GM21367 (cell line): ENCODE results near the gene OR8B4.
A peak's percentile ranks its signal among the peaks of the same experiment; 100 is the strongest.
"Not testable (repeated sequence)": the region's sequence is repeated elsewhere in the genome, so short reads cannot be mapped to it uniquely, and the experiment has no call there.

Experiments
- ATAC-seq: cut with Tn5 transposase; IDR thresholded peaks from one replicate; pipeline ENCODE4 v1.9.1; 2021; ENCODE audit not compliant: unreplicated experiment

Gene OR8B4

GRCh38 chr11:124409906-124410305, 14.8 kb downstream of the OR8B4 start:
- no peak for ATAC-seq

DNA sequence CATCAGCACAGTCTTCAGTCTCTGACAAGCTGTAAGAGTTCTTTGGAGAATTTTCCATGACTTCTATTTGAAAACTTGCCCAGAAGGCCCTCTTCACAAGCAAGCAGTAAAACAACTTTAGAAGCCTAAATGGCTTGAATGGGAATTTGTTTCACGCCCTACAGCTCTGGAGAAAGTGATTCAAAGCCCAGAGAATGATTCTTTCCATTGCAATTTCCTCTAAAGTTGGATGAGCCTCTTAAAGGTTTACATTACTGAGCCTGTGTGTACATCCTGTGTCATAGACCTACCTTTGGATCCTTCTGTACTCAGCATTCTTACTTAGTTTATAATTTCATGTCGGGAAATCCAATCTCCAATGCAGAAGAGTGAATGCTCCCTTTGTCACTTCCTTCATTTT, 19.1 kb downstream of the OR8B4 start:
- no peak for ATAC-seq

DNA sequence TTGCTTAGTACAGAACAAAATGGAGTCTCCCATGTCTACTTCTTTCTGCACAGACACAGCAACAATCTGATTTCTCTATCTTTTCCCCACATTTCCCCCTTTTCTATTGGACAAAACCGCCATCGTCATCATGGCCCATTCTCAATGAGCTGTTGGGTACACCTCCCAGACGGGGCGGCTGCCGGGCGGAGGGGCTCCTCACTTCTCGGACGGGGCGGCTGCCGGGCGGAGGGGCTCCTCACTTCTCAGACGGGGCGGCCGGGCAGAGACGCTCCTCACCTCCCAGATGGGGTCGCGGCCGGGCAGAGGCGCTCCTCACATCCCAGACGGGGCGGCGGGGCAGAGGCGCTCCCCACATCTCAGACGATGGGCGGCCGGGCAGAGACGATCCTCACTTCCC, 21.5 kb downstream of the OR8B4 start:
- not testable (repeated sequence) for ATAC-seq

GRCh38 chr11:124402326-124402922, 22.2 kb downstream of the OR8B4 start:
- ATAC-seq: peak; percentile 92

DNA sequence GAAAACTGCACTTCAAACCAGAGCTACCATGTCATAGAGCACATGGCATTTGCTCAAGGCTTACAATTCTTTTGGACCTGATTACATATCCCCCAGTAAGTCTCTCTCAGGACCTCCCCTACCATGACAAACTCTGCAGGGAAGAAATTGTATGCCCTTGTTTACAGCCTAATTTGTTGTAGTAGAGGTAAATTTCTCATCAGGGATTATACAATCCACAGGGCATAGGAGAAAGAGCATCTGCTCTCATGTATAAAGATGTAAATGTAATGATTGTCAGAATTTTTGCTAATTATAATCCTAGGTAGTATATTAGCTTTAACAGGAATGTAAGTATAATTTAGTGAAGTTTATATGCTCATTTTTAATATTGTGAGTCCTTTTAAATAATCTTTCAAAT, 25.7 kb downstream of the OR8B4 start, which contains the start of gene OR8B3:
TSS of gene OR8B3 (minus strand) at position 101 of the 400 bp plus-strand sequence. CDS start 1,673 bp downstream, outside the sequence.
- no peak for ATAC-seq

- not testable (repeated sequence) for ATAC-seq
Measured at GRCh38 chr11:124396847-124397246, 27.8 kb downstream of the OR8B4 start.

DNA sequence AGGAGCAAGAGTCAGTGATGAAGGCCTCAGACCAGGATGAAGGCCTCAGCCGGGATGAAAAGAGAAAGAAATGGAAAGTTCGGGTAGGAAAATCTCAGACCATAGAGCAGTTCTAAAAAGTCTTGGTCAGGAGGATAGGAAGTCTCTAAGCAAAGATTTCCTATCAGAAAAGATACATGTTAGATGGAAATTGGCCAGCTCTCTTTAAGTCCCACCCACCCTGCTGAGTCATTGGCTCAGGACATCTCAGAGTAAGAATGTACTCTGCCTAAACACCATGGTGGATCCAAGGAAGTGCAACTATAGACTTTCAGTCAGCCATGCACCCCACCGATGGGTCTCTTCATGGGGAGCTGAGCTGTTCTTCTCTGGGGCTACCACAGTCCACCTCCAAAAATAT, 30.3 kb downstream of the OR8B4 start:
- no peak for ATAC-seq

GRCh38 chr11:124384399-124384798, 40.3 kb downstream of the OR8B4 start, which contains the start of gene OR8B2:
Gene OR8B2, minus strand, starts transcription at chr11:124384499. Its CDS starts 1,156 bp downstream, at chr11:124383343.
- ATAC-seq: no peak

DNA sequence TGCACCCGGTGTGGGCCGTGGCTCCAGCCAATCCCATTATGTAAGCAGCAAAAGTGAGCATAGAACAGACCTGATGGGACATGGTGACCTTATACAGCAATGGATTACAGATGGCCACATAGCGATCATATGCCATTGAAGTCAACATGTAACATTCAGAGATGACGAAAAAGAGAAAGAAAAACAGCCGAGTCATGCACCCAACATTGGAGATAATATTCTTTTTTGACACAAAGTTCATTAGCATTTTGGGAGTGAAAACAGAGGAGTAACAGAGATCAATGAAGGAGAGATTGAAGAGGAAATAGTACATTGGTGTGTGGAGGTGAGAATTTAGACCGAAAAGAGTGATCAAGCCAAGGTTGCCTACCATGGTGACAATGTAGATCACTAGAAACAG, 41.8 kb downstream of the OR8B4 start:
- not testable (repeated sequence) for ATAC-seq

DNA sequence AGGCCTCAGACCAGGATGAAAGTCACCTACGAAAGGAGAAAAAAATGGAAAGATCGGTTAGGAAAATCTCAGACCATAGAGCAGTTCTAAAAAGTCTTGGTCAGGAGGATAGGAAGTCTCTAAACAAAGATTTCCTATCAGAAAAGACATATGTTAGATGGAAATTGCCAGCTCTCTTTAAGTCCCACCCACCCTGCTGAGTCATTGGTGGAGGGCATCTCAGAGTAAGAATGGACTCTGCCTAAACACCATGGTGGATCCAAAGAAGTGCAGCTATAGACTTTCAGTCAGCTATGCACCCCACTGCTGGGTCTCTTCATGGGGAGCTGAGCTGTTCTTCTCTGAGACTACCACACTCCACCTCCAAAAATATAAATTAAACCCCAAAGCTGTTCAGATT, 44.1 kb downstream of the OR8B4 start:
- ATAC-seq: no peak

DNA sequence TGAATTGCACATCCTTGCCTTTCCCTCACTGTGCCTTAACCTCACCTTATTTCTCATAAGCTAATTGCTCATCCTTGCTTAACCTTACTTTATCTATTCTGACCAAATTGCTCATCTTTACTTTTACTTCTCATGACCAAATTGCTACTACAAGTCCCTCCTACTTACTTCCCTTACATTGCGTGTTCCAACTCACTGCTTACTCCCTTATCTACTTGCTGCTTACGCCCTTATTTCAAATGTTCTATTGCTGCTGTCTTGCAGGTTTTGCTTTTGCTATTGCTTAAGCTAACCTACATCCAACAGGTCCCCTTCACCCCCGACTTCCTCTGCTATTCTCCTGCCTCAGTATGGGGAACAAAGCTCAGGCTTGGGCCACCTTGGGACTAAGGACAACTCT, 48.4 kb downstream of the OR8B4 start:
- ATAC-seq: no peak
